PC-3 (cell line): ENCODE results near the gene MRPL46.

Experiments used
- EZH2 ChIP-seq: fragments of 300-600 bp; sonication (generic); IDR thresholded peaks from one replicate; pipeline ENCODE4 v1.6.1; 2017; ENCODE audit warnings: antibody characterized with exemption, mild to moderate bottlenecking, low read length; ENCODE audit not compliant: unreplicated experiment
- TF ChIP-seq, protein P1 (sequence below): fragments of 300-600 bp; sonication (generic); conservative IDR thresholded peaks from 2 replicates; pipeline ENCODE4 v1.5.1; 2017; ENCODE audit warnings: antibody characterized with exemption, low read depth, mild to moderate bottlenecking, low read length

- TF ChIP-seq EZH2 = no peak
- TF ChIP-seq, protein P1, sequence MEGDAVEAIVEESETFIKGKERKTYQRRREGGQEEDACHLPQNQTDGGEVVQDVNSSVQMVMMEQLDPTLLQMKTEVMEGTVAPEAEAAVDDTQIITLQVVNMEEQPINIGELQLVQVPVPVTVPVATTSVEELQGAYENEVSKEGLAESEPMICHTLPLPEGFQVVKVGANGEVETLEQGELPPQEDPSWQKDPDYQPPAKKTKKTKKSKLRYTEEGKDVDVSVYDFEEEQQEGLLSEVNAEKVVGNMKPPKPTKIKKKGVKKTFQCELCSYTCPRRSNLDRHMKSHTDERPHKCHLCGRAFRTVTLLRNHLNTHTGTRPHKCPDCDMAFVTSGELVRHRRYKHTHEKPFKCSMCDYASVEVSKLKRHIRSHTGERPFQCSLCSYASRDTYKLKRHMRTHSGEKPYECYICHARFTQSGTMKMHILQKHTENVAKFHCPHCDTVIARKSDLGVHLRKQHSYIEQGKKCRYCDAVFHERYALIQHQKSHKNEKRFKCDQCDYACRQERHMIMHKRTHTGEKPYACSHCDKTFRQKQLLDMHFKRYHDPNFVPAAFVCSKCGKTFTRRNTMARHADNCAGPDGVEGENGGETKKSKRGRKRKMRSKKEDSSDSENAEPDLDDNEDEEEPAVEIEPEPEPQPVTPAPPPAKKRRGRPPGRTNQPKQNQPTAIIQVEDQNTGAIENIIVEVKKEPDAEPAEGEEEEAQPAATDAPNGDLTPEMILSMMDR = no peak
Measured at GRCh38 chr15:88465633-88466224, 1.5 kb downstream of the MRPL46 start.
